IMR-90 (cell line): ENCODE data around the gene PHLDB1. TPM values are rescaled to one million over a fixed set of nuclear protein-coding genes. Genes with fewer than 3 reads are reported as not detected.

ENCODE experiments used
- ATAC-seq: fragments of 200-7000 bp; cut with Tn5 transposase; 2 replicates; pipeline ENCODE4 v1.9.1; 2020; ENCODE audit warnings: low read depth, mild to moderate bottlenecking, moderate library complexity
- BruUV-seq: library from RNA; stranded (reverse); fragments of 400-500 nt; replicated peaks from 2 replicates; lab custom pipeline; 2021; lab: Mats Ljungman, UMichigan
- CTCF ChIA-PET: fragments of 300-600 bp; formaldehyde crosslinking; extraction: SDS; loops from one replicate; lab custom pipeline; 2021; ENCODE audit warnings: antibody characterized with exemption; lab: Yijun Ruan, JAX
- POLR2A ChIA-PET: fragments of 300-600 bp; sonication (Branson Sonifier 250); formaldehyde crosslinking; loops from one replicate; lab custom pipeline; 2022; ENCODE audit warnings: antibody characterized with exemption; ENCODE audit not compliant: unreplicated experiment; lab: Charles Lee
- DNase-seq: peaks from one replicate; pipeline ENCODE4 v3.0.0; 2013
- H2AFZ ChIP-seq: replicated peaks from 2 replicates; pipeline ENCODE3; 2013; ENCODE audit warnings: low read length, mild to moderate bottlenecking; ENCODE audit not compliant: poor library complexity
- H2AK5ac ChIP-seq: 2 replicates; pipeline ENCODE4 v1.6.1; 2013; ENCODE audit warnings: low read depth, low read length, inconsistent platforms
- H2AK9ac ChIP-seq: replicated peaks from 2 replicates; pipeline ENCODE3; 2013; ENCODE audit warnings: mild to moderate bottlenecking, low read depth, low read length, moderate library complexity; ENCODE audit not compliant: poor library complexity
- H2BK120ac ChIP-seq: 2 replicates; pipeline ENCODE4 v1.6.1; 2013; ENCODE audit warnings: low read depth, low read length, inconsistent platforms
- H2BK15ac ChIP-seq: 3 replicates; pipeline ENCODE4 v1.6.1; 2013; ENCODE audit warnings: low read depth, low read length, inconsistent platforms
- H2BK20ac ChIP-seq: 2 replicates; pipeline ENCODE4 v1.6.1; 2013; ENCODE audit warnings: low read depth, mild to moderate bottlenecking, inconsistent platforms, low read length, moderate library complexity
- H2BK5ac ChIP-seq: 2 replicates; pipeline ENCODE4 v1.6.1; 2013; ENCODE audit warnings: mild to moderate bottlenecking, low read depth, low read length, inconsistent platforms; ENCODE audit not compliant: poor library complexity, severe bottlenecking
- H3K14ac ChIP-seq: replicated peaks from 2 replicates; pipeline ENCODE4 v1.6.1; 2013; ENCODE audit warnings: low read depth, low read length, inconsistent platforms
- H3K18ac ChIP-seq: 2 replicates; pipeline ENCODE4 v1.6.1; 2013; ENCODE audit warnings: low read depth, low read length, control low read depth
- H3K23ac ChIP-seq: 2 replicates; pipeline ENCODE4 v1.6.1; 2013; ENCODE audit warnings: low read depth, low read length, inconsistent platforms
- H3K27ac ChIP-seq: 2 replicates; pipeline ENCODE4 v1.5.1; 2013; ENCODE audit warnings: mild to moderate bottlenecking, control low read depth, low read length; ENCODE audit not compliant: insufficient read depth
- H3K27me3 ChIP-seq: 2 replicates; pipeline ENCODE4 v1.6.1; 2013; ENCODE audit warnings: low read length; ENCODE audit not compliant: control insufficient read depth, insufficient read depth
- H3K36me3 ChIP-seq: 2 replicates; pipeline ENCODE4 v1.6.1; 2013; ENCODE audit warnings: low read length, mixed read lengths; ENCODE audit not compliant: control insufficient read depth, insufficient read depth
- H3K4ac ChIP-seq: 2 replicates; pipeline ENCODE4 v1.6.1; 2013; ENCODE audit warnings: low read depth, low read length, inconsistent platforms
- H3K4me1 ChIP-seq: 2 replicates; pipeline ENCODE4 v1.6.1; 2013; ENCODE audit warnings: low read length, mixed read lengths; ENCODE audit not compliant: control insufficient read depth, insufficient read depth
- H3K4me2 ChIP-seq: 2 replicates; pipeline ENCODE4 v1.6.1; 2013; ENCODE audit warnings: low read depth, mild to moderate bottlenecking, control low read depth, low read length, moderate library complexity
- H3K4me3 ChIP-seq: 2 replicates; pipeline ENCODE4 v1.5.1; 2013; ENCODE audit warnings: low read depth, mild to moderate bottlenecking, control low read depth, low read length, moderate library complexity; ENCODE audit not compliant: insufficient read depth
- H3K56ac ChIP-seq: 2 replicates; pipeline ENCODE4 v1.6.1; 2013; ENCODE audit warnings: low read length, inconsistent platforms; ENCODE audit not compliant: insufficient read depth; ENCODE audit errors: extremely low read depth
- H3K79me1 ChIP-seq, 2 experiments: 2 replicates each; pipeline ENCODE4 v1.6.1; 2013; ENCODE audit warnings: low read length in 2 of 2, inconsistent platforms in 1 of 2, low read depth in 1 of 2
- H3K9ac ChIP-seq: 2 replicates; pipeline ENCODE4 v1.6.1; 2013; ENCODE audit warnings: low read depth, low read length, control low read depth
- H3K9me1 ChIP-seq: 2 replicates; pipeline ENCODE4 v1.6.1; 2013; ENCODE audit warnings: low read length, inconsistent platforms; ENCODE audit not compliant: insufficient read depth
- H3K9me3 ChIP-seq: 2 replicates; pipeline ENCODE4 v1.6.1; 2013; ENCODE audit warnings: low read length; ENCODE audit not compliant: control insufficient read depth, insufficient read depth
- H4K20me1 ChIP-seq: 2 replicates; pipeline ENCODE4 v1.6.1; 2013; ENCODE audit warnings: low read length, inconsistent platforms; ENCODE audit not compliant: insufficient read depth
- H4K5ac ChIP-seq: 2 replicates; pipeline ENCODE4 v1.6.1; 2013; ENCODE audit warnings: mild to moderate bottlenecking, low read depth, low read length, control low read depth
- H4K8ac ChIP-seq, 2 experiments: 2 replicates each; pipeline ENCODE4 v1.6.1; 2013; ENCODE audit warnings: low read depth in 2 of 2, low read length in 2 of 2, control low read depth in 1 of 2, inconsistent platforms in 1 of 2
- H4K91ac ChIP-seq: 2 replicates; pipeline ENCODE4 v1.6.1; 2013; ENCODE audit warnings: low read depth, low read length, inconsistent platforms; ENCODE audit not compliant: insufficient read depth
- BHLHE40 ChIP-seq: fragments of 150-350 bp; IDR thresholded peaks from 2 replicates; pipeline ENCODE4 v1.6.1; 2016; ENCODE audit warnings: mild to moderate bottlenecking, low read depth, low read length
- CEBPB ChIP-seq: IDR thresholded peaks from 2 replicates; pipeline ENCODE4 v1.6.1; 2012; ENCODE audit warnings: low read depth, low read length, improper control_type of control experiment
- CTCF ChIP-seq: conservative IDR thresholded peaks from 2 replicates; pipeline ENCODE4 v1.5.1; 2012; ENCODE audit warnings: mild to moderate bottlenecking, low read depth, low read length, improper control_type of control experiment
- ELK1 ChIP-seq: fragments of 150-350 bp; IDR thresholded peaks from 2 replicates; pipeline ENCODE4 v1.6.1; 2016; ENCODE audit warnings: low read depth, mild to moderate bottlenecking, low read length, moderate library complexity, borderline replicate concordance
- FOS ChIP-seq: fragments of 150-350 bp; IDR thresholded peaks from 2 replicates; pipeline ENCODE4 v1.6.1; 2016; ENCODE audit warnings: low read depth, low read length
- MAZ ChIP-seq: IDR thresholded peaks from 2 replicates; pipeline ENCODE4 v1.6.1; 2012; ENCODE audit warnings: low read depth, mild to moderate bottlenecking, low read length, improper control_type of control experiment, moderate library complexity, borderline replicate concordance
- MXI1 ChIP-seq: IDR thresholded peaks from 2 replicates; pipeline ENCODE4 v1.6.1; 2012; ENCODE audit warnings: low read depth, mild to moderate bottlenecking, low read length, moderate library complexity, borderline replicate concordance
- NFE2L2 ChIP-seq: fragments of 150-350 bp; IDR thresholded peaks from 2 replicates; pipeline ENCODE4 v1.6.1; 2016; ENCODE audit warnings: low read depth, mild to moderate bottlenecking, low read length
- RAD21 ChIP-seq: IDR thresholded peaks from 2 replicates; pipeline ENCODE4 v1.6.1; 2012; ENCODE audit warnings: low read length, improper control_type of control experiment
- RCOR1 ChIP-seq: IDR thresholded peaks from 2 replicates; pipeline ENCODE4 v1.6.1; 2012; ENCODE audit warnings: mild to moderate bottlenecking, low read length, improper control_type of control experiment; ENCODE audit not compliant: insufficient replicate concordance
- RFX5 ChIP-seq: IDR thresholded peaks from 2 replicates; pipeline ENCODE4 v1.8.0; 2012; ENCODE audit warnings: low read depth, mild to moderate bottlenecking, low read length, moderate library complexity
- SMC3 ChIP-seq: fragments of 150-350 bp; IDR thresholded peaks from 2 replicates; pipeline ENCODE4 v1.6.1; 2016; ENCODE audit warnings: low read depth, mild to moderate bottlenecking, antibody characterized with exemption, low read length, moderate library complexity
- WGBS, 2 experiments: methylation state at CpG; one replicate each; pipeline versions ENCODE4 v1.1.5 to v1.1.7; 2013; ENCODE audit warnings: missing lambda C conversion rate in 2 of 2; ENCODE audit not compliant: insufficient read length in 1 of 2; ENCODE audit errors: extremely low coverage in 2 of 2; 5-methylcytosine and 5-hydroxymethylcytosine counted together
- dilution Hi-C: fragments of 300-500 bp; cut with HindIII; formaldehyde crosslinking; loops from one replicate; pipeline ENCODE4 v1.14.3; 2018; ENCODE audit warnings: low sequenced_read_pairs; ENCODE audit not compliant: unreplicated experiment
- in situ Hi-C: fragments of 300-500 bp; cut with MboI; formaldehyde crosslinking; loops from 3 replicates; pipeline ENCODE4 v1.14.3; 2019; ENCODE audit warnings: low sequenced_read_pairs, inconsistent platforms, mixed read lengths
- intact Hi-C: fragments of 100-400 bp; cut with micrococcal nuclease; formaldehyde crosslinking; loops from 2 replicates; pipeline ENCODE4 v1.10.0; 2022
- polyA plus RNA-seq, 3 experiments: library from polyadenylated mRNA; depleted of rRNA; stranded (reverse); fragments of >200 nt; gene quantifications; 2 replicates each; pipeline ENCODE4 v1.2.3, GENCODE V29; 2012; ENCODE audit warnings: low replicate concordance in 1 of 3
- total RNA-seq: library from RNA; depleted of rRNA; stranded (reverse); fragments of >200 nt; gene quantifications from 2 replicates; pipeline ENCODE4 v1.2.3, GENCODE V29; 2012

PHLDB1 gene
- total and polyA plus RNA-seq, 2 of the 4 experiments (the other 2 are of a cell fraction) = 40.0 to 90.4 TPM

GRCh38 chr11:118569670-118570069, 37.7 kb upstream of the PHLDB1 start:
- ChIA-PET CTCF (interaction anchor here (0.6 kb wide), 1 partner anchor 25 kb away, joined by 3 read pairs; no protein-coding TSS in a partner anchor), POLR2A (interaction anchor here (0.6 kb wide), 1 partner anchor 37 kb away, joined by 4 read pairs; the partner anchor contains the start of gene PHLDB1)
- WGBS, 2 experiments = no CpG with 5 or more reads among the region's 2 CpGs
- Histone ChIP-seq H2AK5ac (no peak overlapping the region), H4K8ac (no peak overlapping the region), H3K36me3 (no peaks in the 10 kb centered on the region), H2AK9ac (no peak overlapping the region), H3K56ac (no peak overlapping the region), H2BK5ac (no peak overlapping the region), H2BK15ac (no peak overlapping the region), H3K4me1 (peaks cover 3% of the 10 kb centered on the region), H3K27me3 (no peaks in the 10 kb centered on the region), H3K79me1 (peaks cover 9 to 17% of the 10 kb centered on the region in 2 experiments), H3K4me3 (no peak overlapping the region), H3K4ac (no peak overlapping the region), H3K9me1 (peaks cover 3% of the 10 kb centered on the region; the same call in 1 of the 2 replicates), H2AFZ (no peak overlapping the region), H4K5ac (no peak overlapping the region), H2BK20ac (no peak overlapping the region), H3K14ac (no peak overlapping the region), H3K23ac (no peak overlapping the region), H4K20me1 (peaks cover 20% of the 10 kb centered on the region), H3K9me3 (no peaks in the 10 kb centered on the region), H3K4me2 (no peak overlapping the region), H2BK120ac (no peak overlapping the region), H4K91ac (no peak overlapping the region), H3K18ac (no peak overlapping the region), H3K9ac (no peak overlapping the region), H3K27ac (no peak overlapping the region)
- dilution Hi-C loops = no loop called here
- intact Hi-C loops = loop anchor here (5.0 kb wide), 3 partner anchors 372 to 1797 kb away; partner anchors contain the start of gene BUD13
- DNase-seq (no peak), ATAC-seq (no peak)
- no peak for TF ChIP-seq RFX5
- no peak for TF ChIP-seq SMC3
- no peak for TF ChIP-seq RAD21
- TF ChIP-seq MAZ = no peak
- TF ChIP-seq CEBPB = no peak
- TF ChIP-seq CTCF = no peak
- TF ChIP-seq ELK1 = no peak
- TF ChIP-seq BHLHE40 = no peak
- TF ChIP-seq RCOR1 = no peak
- no peak for TF ChIP-seq NFE2L2
- no peak for TF ChIP-seq MXI1
- no peak for TF ChIP-seq FOS
- BruUV-seq = no TSS peak
- in situ Hi-C loops = no loop called here
